Activated CD8-positive, alpha-beta memory T cell treated with anti-CD3 and anti-CD28 coated beads for 4 hours (primary cell): ENCODE measurements around the gene WDR72.
"Not testable (repeated sequence)": the region's sequence is repeated elsewhere in the genome, so short reads cannot be mapped to it uniquely, and the experiment has no call there.

Source experiments
- DNase-seq, 2 donors: peaks; one replicate each; pipeline ENCODE4 v3.0.0-alpha.2; 2020; ENCODE audit warnings: low read depth in 2 of 2

The WDR72 gene

DNA sequence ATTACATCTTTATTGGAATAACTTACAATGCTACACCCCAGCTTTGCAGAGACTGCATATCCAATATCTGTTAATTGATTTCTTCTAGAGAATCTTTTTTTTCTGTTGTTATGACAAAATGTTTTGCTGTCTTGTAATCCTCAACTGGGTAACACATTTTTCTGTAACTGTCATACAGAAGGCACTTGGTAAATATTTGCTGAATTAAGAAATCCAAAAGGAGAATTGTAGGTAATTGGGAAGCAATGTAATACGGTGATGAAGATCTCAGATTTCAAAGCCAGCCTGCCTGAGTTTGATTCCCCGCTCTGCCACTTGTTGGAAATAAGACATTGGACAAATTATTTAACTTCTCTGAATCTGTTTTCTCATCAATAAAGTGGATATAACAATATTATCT, 169.1 kb downstream of the WDR72 start:
- no peak for DNase-seq

DNA sequence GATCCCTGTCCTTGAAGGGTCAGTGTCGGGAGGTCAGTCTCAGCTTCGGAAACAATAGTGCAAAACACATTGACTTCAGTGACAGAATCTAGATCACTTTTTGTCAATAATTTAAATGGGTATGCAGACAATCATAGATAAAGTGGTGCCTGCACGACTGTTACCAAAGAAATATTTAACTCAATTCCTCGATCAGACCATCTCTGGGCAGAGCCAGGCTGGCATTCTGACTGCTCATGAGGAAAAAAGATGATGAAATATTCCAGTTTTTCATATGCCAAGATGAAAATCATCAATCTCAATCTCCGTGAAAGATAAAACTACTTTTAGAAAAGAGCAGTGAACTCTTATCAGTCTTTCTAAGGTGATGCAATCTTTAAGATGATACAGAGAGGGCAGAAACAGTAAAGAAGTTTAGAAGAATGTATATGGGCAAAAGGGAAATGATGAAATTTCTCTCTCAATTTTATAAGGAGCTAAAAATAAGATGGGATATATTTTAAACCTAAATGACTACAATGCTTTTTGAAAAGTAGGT, 169.9 kb downstream of the WDR72 start:
- DNase-seq = no peak

DNA sequence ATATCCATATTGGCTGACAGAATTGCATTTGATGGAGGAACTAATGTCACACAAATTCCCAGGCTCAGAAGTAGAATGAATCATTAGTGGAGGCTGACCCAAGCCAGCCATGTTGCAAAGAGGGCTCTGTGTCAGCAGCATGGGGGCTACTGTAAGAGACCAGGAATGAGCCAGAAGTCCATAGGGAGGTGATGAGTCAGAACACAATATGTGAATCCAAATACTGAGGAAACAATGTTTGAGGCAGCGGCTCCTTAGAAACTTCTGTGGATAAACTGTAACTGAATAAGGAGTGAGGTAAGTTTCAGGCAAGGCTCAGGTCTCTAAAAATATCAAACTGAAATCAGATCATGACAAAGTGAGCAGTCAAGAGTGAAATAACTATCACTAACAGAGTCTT, 170.7 kb downstream of the WDR72 start:
- DNase-seq = no peak

DNA sequence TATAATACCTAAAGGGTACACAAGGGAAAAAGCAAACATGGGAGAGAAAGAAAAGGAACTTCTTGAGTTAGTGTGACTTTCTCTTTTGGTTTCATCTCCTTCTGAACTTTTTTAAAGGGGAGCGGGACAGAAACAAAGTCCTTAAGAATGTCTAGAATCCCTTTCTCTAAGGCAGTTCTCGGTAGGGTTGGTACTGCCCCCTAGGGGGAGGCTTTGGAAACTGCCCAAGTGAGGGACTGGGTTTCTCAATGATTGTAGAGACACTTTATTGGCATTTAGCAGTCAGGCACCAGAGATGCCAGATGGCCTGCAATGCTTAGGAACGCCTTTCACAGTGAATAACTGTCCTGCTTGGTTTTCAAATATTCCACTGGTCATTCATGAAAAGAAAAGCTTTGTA, 172.7 kb downstream of the WDR72 start:
- DNase-seq = no peak

DNA sequence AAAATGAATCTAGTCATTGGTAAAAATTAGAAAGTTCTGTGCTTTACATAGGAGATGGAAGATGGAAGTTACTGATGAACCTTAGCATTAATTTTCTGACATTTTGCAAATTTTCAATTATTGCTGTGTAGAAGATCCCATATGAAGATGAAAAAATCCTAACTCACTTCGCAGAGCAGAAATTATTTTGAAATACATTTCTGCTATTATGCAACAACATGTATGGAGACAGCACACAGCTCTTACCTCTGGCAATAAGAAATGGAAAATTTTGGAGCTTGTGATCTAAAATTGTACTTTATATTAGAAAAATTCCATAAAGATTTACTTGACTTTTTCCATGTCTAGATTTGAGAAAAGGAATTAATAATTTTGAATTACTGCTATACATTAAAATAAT, 177.9 kb downstream of the WDR72 start:
- DNase-seq = no peak

DNA sequence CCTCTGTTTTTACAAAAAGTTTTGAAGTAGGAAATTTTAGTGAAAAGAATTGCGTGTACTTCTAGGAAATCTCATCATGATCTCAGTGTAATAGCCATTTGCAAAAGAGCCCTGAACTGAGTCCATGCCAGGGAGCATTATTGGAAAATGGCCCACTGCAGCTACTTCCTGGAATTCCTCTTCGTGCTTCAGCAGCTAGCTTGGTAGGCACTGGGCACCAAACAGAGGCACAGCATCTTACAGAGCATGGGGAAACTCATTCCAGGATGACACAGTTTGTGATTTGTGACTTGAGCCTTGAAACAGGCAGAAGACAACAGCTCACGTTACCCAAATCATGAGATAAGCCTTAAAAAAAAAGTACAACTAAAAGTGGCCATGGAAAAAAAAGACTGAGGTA, 179.1 kb downstream of the WDR72 start:
- DNase-seq = no peak

DNA sequence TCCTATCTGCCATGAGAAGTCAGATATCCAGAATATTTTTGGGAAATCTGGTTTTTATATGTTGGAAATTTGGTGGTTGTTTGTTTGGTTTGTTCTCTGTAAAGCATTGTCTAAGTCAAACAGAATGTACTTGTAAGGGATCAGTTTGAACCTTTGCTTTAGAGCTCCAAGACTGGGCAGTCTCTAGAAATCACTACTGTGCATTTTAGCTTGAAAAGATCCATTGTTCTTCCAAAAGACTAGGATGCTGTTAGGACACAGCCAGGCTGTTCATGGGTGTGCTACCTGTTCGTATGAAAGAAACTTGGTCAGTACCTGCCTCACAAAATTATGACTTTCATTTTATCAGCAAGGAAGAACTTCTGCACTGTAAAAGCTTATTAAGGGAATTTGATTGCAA, 182.6 kb downstream of the WDR72 start:
- DNase-seq = no peak

DNA sequence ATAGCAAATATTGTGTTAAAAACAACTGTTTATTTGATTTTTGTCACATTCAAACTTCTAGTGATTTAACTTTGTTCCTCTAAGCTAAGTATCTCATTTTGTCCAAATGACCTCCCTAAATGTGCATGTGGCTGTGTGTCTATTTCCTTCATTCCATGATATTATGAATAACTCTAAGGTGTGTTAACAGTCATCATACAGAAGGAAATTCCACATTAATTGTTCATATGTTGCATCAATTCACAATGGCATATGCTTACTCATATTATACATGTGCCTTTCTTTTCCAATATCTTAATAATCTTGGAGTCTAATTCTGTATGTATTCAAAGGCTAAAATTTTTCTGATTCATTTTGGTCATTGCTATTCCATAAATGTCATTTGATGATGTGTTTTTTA, 186.4 kb downstream of the WDR72 start:
- no peak for DNase-seq

DNA sequence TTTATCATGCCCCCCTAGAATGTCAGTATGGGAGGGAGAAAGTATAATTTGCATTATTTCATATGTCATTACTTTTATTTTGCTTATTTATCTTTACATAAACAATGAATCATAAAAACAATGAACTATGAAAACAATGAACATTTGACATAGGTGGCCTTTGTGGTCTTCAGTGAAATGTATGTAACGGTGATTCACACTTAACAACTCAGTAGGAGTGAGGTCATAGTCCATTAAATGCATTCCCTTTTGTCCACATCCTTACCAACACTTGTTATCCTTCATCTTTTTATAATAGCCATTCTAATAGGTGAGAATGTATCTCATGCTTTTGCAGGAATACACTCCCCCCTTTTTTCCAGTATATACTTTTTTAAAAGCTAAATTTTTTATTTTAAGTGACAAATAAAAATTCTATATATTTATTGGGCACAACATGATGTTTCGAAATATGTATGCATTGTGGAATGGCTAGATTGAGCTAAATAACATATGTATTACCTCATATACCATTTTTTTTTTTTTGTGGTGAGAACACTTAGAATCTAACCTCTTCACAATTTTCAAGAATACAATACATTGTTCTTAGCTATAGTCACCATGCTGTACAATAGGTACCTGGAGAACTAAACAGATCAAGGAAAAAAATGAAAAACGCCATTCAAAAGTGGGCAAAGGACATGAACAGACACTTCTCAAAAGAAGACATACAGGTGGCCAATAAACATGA, 189.5 kb downstream of the WDR72 start:
- no peak for DNase-seq

DNA sequence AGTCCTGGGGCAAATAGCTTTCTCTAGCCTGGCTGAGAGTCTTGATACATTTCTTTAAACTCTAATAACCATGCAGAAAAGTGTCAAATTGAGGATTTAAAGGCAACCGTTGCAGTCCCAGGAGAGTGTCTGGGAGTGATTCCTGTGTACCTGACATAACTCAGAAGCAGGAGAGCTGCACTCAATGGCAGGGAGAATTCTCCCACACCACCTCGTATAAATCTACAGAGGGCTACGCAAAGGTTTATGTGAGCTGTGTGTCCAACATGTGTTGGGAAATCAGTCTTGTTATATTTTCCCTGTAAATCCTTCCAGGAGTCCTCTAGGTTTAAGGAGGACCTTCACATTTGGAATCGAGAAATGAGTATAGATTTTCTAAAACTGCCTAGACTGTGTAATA, 192.6 kb downstream of the WDR72 start:
- no peak for DNase-seq

DNA sequence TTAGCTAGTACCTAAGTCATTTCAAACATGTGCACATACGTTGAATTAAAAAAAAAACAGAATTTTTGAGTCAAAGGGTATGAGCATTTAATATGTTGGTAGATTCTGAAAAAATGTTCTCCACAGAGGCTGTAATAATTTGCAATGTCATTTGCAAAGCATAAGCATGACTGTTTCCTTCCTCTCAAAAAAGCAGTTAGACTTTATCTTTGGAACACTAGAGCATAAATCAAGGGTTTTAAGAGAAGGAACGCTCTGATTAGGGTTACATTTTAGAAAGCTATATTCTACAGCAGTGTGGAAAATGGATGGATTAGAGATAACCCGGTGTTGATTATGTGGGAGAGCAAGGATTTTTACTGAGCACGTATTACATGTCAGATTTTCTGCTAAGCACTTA, 193.7 kb downstream of the WDR72 start:
- no peak for DNase-seq

DNA sequence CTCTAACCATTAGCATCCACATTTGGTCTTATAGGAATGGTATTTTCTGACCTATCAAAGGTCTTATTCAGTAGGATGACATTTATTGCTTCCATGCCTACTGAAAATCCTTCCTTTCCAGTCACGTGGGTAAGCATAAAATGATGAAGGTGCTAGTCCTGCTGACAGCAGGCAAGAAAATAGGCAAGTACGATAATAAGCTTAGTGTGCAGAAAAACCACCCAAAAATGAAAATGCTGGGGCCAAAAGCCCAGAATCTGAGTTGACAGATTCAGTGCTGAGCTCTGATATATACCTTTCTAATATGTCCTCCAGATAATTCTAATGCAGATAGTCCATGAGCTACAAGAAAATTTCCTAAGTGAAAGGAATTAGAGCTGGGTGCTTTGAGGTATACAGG, 194.8 kb downstream of the WDR72 start:
- no peak for DNase-seq

DNA sequence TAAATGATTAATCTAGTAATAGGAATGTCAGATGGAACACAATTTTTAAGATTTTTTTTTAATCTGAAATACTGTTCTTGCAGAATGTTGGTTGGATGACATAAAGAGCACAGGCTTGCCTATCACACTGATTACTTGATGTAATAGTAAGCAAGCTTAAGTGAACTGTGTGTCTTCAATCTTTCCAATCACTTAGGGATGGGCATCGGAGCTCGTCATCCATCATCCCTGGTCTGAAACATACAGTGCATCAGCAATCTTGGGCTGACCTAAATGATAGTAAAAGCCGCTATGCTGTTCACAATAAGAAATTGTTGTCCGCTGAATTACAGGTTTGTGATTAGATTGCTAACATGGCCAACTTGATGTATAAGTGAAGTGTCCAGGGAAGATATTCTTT, 195.8 kb downstream of the WDR72 start:
- no peak for DNase-seq

DNA sequence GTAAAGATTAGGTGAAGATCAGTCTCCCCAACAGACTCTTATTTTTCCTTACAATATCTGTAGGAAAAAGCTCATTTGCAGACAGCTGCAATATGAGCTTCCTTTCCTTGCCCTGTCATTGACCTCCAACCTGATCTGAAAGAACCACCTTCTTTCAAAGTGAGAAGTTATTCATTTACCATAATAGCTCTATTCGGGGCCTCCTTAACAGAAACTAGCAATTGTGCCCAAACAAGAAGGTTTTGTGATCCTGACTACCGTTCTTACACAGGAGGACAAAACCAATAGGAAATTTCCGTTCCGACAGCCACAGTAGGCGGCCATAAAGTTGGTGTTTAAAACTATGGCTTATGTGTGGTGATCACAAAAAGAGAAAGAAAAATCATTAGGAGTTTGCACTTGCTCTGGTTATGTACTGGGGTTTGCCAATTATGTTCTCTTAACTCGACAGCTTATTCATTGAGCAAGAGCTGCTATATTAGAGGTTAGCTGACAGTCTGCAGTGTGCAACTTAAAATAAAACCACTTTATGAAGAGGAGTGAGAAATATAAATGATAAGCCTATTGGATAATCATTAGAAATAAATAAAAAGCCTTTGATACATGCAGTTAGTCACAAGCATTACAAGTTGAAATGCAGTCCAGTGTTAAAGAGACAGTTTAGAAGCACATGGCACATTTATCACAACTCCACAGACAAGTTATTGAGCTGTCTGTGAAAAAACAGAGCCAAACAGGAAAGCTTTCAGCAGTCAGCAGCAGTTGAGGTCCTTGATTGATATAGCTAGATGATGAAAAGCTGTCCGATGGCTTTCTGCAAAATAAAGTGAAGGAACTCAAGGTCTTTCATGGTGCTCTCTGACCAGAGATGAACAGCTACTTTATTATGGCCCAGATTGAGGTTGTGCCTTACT, 199.8 kb downstream of the WDR72 start:
- DNase-seq = no peak

DNA sequence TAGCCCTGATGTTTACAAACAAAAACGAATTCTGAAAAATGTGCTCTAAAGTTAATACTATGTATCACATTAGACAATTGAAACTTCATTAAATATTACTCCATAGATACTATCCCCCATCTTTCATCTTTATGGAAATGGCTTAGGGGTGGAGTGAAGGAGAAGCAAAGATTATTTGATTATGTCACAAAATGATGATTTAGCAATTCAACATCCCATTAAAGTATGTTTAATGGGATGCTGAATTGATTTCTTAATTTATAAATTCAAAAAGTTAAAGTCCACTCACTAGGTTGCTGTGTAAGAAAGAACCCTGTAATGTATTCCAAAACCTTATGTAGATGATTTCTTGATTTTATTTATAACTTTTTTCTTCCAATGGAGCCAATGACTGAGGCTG, 201.1 kb downstream of the WDR72 start:
- no peak for DNase-seq

DNA sequence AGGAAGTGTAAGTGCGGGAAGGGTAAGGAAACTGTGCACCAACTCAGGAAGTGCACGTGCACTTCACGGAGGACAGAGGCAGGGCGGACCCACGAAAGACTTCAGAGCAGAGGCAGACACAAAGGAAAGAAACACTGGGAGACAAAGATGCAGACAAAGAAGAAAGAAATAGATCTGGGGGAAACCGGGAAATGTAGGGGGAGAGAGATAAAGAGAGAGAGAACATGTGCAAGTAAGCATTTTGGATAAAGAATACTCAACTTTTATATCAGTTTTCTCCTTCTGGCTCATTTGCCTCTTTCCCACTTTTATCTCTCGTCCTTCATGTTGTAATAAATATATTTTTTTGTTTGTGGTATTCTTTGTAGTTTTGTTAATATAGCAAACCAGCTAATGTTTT, 204.2 kb downstream of the WDR72 start:
- DNase-seq = no peak

DNA sequence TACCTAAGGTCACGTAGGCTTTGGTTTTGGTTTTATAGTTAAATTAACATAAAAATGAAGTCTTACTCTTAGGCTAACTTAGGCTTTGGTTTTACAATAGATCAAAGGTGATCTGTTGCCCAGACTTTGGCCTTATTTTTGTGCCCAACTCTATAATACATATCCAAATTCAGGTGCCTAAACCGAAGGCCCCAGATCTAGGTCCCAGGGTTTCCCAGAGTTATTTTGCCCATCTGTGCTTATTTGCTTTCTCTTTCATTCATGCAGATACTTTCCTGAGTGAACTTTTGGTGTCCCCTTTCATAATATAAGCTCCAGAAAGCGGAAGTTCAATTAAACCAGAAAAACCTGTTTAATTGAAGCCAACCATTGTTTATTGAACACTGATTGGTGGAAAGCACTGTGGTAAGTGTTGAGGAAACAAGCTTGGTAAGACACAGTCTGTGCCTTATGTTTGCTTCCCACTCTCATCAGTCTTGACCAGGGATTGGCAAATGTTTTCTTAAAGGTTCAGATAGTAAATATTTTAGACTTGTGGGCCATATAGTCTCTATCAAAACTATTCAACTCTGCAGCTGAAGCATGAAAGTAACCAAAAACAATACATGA, 209.7 kb downstream of the WDR72 start:
- DNase-seq = no peak

DNA sequence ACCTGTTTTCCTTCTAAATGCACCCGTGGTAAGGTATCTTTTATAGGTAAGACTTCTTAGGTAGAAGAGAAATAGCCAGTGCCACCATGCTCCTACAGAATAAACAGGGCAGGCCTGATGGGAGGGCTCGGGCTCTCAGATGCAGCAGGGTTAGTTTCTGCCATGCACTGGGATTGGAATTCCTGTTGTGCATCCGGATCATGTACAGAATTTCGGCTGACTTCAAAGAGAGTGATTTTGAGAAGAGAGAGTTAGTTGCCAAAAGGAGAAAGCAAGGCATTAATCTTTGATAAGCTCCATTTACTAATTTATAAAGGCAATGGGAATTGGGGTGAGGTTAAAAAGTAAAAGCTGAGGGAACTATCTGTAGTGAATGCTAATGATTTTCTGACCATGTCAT, 211.2 kb downstream of the WDR72 start:
- DNase-seq = no peak

DNA sequence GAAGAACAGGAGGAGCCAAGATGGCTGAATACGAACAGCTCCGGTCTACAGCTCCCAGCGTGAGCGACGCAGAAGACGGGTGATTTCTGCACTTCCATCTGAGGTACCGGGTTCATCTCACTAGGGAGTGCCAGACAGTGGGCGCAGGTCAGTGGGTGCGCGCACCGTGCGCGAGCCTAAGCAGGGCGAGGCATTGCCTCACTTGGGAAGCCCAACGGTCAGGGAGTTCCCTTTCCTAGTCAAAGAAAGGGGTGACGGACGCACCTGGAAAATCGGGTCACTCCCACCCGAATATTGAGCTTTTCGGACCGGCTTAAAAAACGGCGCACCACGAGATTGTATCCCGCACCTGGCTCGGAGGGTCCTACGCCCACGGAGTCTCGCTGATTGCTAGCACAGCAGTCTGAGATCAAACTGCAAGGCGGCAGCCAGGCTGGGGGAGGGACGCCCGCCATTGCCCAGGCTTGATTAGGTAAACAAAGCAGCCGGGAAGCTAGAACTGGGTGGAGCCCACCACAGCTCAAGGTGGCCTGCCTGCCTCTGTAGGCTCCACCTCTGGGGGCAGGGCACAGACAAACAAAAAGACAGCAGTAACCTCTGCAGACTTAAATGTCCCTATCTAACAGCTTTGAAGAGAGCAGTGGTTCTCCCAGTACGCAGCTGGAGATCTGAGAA, 218.7 kb downstream of the WDR72 start:
- not testable (repeated sequence) for DNase-seq

DNA sequence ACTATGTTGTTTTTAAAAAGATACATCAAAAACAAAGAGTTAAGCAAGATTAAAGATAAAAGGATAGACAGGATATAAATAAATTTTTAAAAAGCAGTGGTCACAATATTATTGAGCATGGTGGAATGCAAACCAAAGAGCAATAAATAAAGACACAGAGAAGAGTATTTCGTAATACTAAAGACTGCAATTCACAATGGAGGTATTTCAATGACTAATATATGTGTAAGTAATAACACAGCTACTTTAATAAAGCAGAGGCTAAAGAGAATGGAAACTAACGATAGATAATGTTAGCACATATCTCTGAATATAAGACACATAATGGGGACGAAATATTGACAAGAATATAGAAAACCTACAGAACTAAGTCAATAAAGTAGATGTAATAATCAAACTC, 219.6 kb downstream of the WDR72 start:
- DNase-seq = no peak

DNA sequence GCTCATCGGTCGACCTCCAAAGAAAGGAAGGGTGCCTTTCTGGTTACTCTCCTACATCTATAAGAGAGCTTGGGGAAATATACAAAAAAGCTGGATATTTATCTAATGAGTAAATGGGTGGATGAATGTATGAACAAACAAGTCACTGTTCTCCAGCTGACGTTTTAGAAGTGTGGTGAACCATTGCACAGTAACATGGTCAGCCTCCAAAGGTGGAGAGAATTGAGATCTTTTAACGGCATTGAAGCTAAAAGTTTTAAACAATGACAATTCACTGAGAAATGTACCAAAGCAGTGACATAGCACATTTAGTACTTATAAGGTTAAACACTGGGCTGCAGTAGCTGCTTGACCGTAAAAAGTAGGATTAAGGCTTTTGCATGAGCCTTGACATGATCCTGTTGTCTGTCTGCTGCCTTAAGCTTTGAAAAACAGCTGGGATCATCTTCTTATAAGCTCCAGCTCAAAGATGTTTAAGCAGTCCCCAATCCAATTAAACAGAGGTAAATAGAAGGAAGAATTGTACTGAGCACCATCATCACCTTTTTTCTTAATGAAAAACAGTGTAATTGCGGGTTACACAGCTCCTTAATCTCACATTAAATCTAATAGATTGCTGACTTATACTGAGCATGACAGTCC, 222.9 kb downstream of the WDR72 start:
- no peak for DNase-seq

DNA sequence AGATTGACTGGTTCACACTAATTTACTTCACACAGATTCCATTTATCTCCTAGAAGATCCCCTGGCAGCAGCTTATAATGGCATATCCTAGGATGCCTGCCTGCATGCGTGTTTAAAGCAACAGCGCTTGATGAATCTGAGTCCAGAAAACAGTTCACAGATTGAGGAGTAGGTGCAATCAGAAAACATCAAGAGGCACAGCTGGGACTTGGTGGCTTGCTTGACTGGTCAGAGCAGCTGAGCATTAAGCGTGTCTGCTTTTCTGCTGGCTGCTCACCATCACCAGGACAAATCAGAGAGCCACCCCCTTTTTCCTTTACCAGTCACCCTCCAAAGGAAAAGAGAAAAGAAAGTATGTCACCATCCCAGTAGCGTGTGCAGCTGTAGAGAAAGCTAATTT, 223.6 kb downstream of the WDR72 start:
- DNase-seq = no peak
